Thoracic aorta (tissue), 2 donors: ENCODE results near the gene ATXN8OS. TPM values are rescaled to one million over a fixed set of nuclear protein-coding genes. Genes with fewer than 3 reads are reported as not detected.

ENCODE experiments used
- ATAC-seq: fragments of 150-250 bp; one replicate; pipeline ENCODE4 v1.8.0; 2017; ENCODE audit warnings: low read depth; ENCODE audit not compliant: insufficient number of reproducible peaks, low FRiP score
- DNase-seq: peaks from one replicate; pipeline ENCODE4 v3.0.0-alpha.2; 2020; ENCODE audit warnings: low spot score
- H3K27ac ChIP-seq, 2 donors: fragments of 200-600 bp; sonication (generic); 1 replicate in 1 of 2; 2 replicates in 1 of 2; pipeline ENCODE4 v1.5.1; 2016; ENCODE audit warnings: mild to moderate bottlenecking in 2 of 2, moderate library complexity in 2 of 2
- H3K27me3 ChIP-seq: fragments of 200-600 bp; sonication (generic); replicated peaks from 2 replicates; pipeline ENCODE4 v1.6.0; 2016; ENCODE audit warnings: mild to moderate bottlenecking; ENCODE audit not compliant: insufficient read depth
- H3K36me3 ChIP-seq: fragments of 200-600 bp; sonication (generic); one replicate; pipeline ENCODE4 v1.5.1; 2016
- H3K4me1 ChIP-seq, 2 donors: fragments of 200-600 bp; sonication (generic); 1 replicate in 1 of 2; 2 replicates in 1 of 2; pipeline versions ENCODE4 v1.5.1 to v1.6.0; 2016; ENCODE audit warnings: low read depth in 2 of 2, mild to moderate bottlenecking in 1 of 2; ENCODE audit not compliant: control insufficient read depth in 1 of 2
- H3K4me3 ChIP-seq: fragments of 200-600 bp; sonication (generic); 2 replicates; pipeline ENCODE4 v1.5.1; 2016; ENCODE audit warnings: mild to moderate bottlenecking
- H3K9me3 ChIP-seq: fragments of 200-600 bp; sonication (generic); 2 replicates; pipeline ENCODE4 v1.5.1; 2016
- total RNA-seq, 2 donors: library from RNA; depleted of rRNA; stranded (reverse); fragments of >200 nt; gene quantifications; one replicate each; pipeline versions ENCODE4 v1.1.0 to v1.2.3, GENCODE V29; 2016
- TF ChIP-seq, protein P1 (sequence below): fragments of 200-600 bp; sonication (generic); IDR thresholded peaks from one replicate; pipeline ENCODE4 v1.5.1; 2019; ENCODE audit warnings: antibody characterized with exemption

ATXN8OS gene
- total RNA-seq, 2 donors from 2014 or later: not detected

DNA sequence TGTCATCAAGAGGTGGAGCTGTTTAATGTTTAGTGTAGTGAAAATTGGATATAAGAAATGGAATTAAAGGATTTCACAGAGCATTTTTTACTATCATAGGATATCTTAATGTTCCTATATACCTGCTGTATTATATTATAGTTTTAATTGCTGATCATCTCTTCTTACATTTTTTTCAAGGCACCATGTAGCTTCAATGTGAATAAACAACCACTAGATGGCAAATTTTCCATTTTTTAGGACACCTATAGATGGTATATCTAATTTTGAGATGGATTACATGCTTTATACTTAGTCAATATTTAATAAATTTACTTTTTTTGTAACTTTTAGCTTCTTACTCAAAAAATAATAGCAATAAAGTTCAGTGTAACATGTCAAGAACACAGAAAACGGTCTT is 9.0 kb upstream of the ATXN8OS start:
- Histone ChIP-seq H3K27me3 (no peaks in the 10 kb centered on the region), H3K4me3 (no peak overlapping the region), H3K27ac (no peak overlapping the region), H3K9me3 (no peaks in the 10 kb centered on the region), H3K36me3 (no peaks in the 10 kb centered on the region), H3K4me1 (no peaks in the 10 kb centered on the region)
- TF ChIP-seq, protein P1, sequence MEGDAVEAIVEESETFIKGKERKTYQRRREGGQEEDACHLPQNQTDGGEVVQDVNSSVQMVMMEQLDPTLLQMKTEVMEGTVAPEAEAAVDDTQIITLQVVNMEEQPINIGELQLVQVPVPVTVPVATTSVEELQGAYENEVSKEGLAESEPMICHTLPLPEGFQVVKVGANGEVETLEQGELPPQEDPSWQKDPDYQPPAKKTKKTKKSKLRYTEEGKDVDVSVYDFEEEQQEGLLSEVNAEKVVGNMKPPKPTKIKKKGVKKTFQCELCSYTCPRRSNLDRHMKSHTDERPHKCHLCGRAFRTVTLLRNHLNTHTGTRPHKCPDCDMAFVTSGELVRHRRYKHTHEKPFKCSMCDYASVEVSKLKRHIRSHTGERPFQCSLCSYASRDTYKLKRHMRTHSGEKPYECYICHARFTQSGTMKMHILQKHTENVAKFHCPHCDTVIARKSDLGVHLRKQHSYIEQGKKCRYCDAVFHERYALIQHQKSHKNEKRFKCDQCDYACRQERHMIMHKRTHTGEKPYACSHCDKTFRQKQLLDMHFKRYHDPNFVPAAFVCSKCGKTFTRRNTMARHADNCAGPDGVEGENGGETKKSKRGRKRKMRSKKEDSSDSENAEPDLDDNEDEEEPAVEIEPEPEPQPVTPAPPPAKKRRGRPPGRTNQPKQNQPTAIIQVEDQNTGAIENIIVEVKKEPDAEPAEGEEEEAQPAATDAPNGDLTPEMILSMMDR: no peak
- DNase-seq (no peak), ATAC-seq (no peak)

DNA sequence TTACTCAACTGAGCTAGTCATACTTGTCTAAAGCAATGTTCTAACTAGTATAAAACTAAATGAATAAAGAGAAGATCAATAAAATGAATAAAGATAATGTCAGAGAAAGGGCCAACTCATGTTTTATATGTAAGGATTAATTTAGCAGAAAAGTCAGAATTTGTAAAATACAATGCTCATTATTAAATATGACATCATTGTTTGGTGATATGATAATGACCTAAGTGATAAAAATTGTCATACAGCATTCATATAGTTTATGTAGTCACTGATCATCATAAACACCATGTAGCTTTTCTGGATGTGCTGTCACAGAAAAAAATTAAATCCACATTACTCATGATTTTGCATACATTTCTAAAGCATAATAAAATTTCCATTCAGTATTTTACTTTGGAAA is 3.1 kb upstream of the ATXN8OS start:
- H3K4me1 ChIP-seq: no peaks in the 10 kb centered on the region
- no peak for ATAC-seq

DNA sequence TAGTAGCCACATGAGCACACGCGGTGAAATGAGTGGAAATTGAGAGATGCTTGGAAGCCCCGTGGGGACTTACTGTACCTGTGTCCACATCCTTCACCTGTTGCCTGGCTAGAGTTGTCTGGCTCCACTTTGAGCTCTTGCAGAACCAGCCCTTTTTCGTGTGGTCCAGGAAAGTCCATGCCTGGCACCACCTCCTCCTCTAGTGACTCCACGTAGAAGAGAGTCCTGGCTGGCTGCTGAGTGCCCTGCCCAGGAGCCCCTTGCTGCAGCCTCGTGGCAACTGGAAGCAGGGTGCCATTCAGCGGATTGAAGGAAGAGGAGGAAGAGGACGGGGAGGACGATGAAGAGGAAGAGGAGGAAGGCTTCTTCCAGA is 515 bp upstream of the ATXN8OS start:
- TF ChIP-seq, protein P1: no peak
- ATAC-seq (no peak), DNase-seq (no peak)
- Histone ChIP-seq H3K27me3 (no peaks in the 10 kb centered on the region), H3K27ac (no peak overlapping the region), H3K9me3 (no peaks in the 10 kb centered on the region), H3K36me3 (no peaks in the 10 kb centered on the region), H3K4me1 (no peaks in the 10 kb centered on the region), H3K4me3 (no peak overlapping the region)

More for the DNA sequence above, 3.1 kb upstream of the ATXN8OS start:
- Histone ChIP-seq H3K9me3 (no peaks in the 10 kb centered on the region), H3K27ac (no peak overlapping the region), H3K4me3 (no peak overlapping the region), H3K27me3 (no peaks in the 10 kb centered on the region), H3K36me3 (no peaks in the 10 kb centered on the region)
- no peak for DNase-seq
- TF ChIP-seq, protein P1: no peak

DNA sequence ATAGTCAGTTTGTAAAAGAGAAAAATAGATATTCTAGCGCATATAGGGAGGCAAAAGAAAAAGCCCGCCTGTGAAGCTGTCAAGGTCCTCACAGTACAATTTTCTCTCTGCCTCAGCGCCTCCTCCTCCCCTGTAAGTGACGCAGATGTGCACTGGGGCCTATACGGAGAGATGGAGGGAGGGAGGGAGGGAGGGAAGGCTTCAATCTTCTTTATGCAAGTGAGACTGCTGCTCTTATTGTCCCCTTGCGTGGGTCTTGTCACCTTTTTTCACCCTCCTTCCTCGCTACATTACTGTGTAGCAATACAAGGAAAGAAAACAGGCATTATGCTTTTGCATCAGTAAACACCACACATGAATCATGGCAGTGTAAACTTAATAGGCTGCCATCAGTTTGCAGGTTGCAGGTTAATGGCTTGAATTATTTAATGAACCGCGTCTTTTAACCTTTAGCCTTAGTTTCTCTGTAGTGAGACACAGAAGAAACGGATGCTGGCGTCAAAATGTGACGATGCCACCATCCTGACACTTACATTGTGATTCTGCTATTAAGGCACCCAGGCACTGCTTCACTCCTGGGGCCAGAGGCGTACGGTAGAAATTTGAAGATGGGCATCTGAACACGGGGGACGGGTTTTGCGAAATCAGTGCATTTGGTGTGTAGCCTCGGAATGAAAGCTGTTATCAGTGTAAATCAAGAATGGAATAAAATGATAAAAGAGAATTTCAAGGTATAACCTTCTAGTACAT is 905 bp downstream of the ATXN8OS start, which contains the start of gene KLHL1:
TSS of gene KLHL1 (minus strand) at position 97 of the 750 bp plus-strand sequence. CDS start 753 bp downstream, outside the sequence.
- no peaks in the 10 kb centered on the region for H3K9me3 ChIP-seq
- TF ChIP-seq, protein P1: no peak
- H3K4me3 ChIP-seq: no peak within 1 kb of the TSS
- ATAC-seq (no peak), DNase-seq (no peak)
- H3K4me1 ChIP-seq: no peaks in the 10 kb centered on the region
- H3K27ac ChIP-seq: no peak within 1 kb of the TSS
- no peaks in the 10 kb centered on the region for H3K36me3 ChIP-seq
- H3K27me3 ChIP-seq: no peaks in the 10 kb centered on the region

DNA sequence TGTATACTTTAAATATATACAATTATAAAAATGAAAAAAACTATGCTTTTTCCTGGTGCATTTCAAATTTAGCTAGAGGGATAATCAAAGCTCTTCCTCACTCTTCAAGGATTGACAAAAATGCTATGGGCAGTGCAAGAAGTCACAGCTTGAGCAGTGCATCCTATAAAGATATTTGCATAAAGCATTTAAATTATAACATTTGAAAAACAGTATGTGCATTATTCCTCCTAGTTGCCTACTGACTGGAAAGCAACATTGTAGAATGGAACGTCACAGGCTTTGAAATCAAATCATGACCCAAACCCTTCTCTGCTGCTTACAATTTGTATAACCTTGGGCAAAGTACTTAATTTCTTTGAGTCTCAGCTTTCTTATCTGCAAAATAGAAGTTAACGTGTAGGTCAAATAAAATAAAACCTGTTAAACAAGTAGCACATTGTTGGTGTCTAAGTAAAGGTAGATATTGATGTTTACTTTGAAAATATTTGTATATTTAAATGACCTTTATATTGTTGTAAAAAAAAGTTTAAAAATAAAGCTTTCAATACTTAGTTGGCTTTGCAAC is 9.8 kb downstream of the ATXN8OS start:
- no peaks in the 10 kb centered on the region for H3K9me3 ChIP-seq
- ATAC-seq (no peak), DNase-seq (no peak)
- no peaks in the 10 kb centered on the region for H3K27me3 ChIP-seq
- no peak overlapping the region for H3K4me3 ChIP-seq
- H3K36me3 ChIP-seq: no peaks in the 10 kb centered on the region
- no peaks in the 10 kb centered on the region for H3K4me1 ChIP-seq
- no peak overlapping the region for H3K27ac ChIP-seq
- TF ChIP-seq, protein P1: no peak
